K562 (cell line): ENCODE data around the gene RSBN1L.

Experiments used
- CTCF ChIP-seq, 3 experiments: IDR thresholded peaks in 2 of 3; conservative IDR thresholded peaks in 1 of 3; 2 replicates each; pipeline ENCODE4 v1.5.1; 2011 to 2012; ENCODE audit warnings: low read length in 3 of 3, mild to moderate bottlenecking in 3 of 3, control low read depth in 2 of 3, improper control_type of control experiment in 1 of 3, inconsistent platforms in 1 of 3, low read depth in 1 of 3, mixed read lengths in 1 of 3, moderate library complexity in 1 of 3; ENCODE audit not compliant: insufficient read depth in 2 of 3
- E2F6 ChIP-seq, 2 experiments: IDR thresholded peaks; 2 replicates each; pipeline ENCODE4 v1.6.1; 2011; ENCODE audit warnings: borderline replicate concordance in 1 of 2, control low read depth in 1 of 2, low read depth in 1 of 2, low read length in 1 of 2, mild to moderate bottlenecking in 1 of 2, mixed read lengths in 1 of 2, moderate library complexity in 1 of 2; ENCODE audit not compliant: insufficient read depth in 1 of 2, insufficient read length in 1 of 2, poor library complexity in 1 of 2, severe bottlenecking in 1 of 2; ENCODE audit errors: extremely low read depth in 1 of 2
- HINFP ChIP-seq: fragments of 450-650 bp; conservative IDR thresholded peaks from 2 replicates; pipeline ENCODE4 v1.6.1; 2016; ENCODE audit warnings: missing genetic modification characterization, low read depth, mild to moderate bottlenecking, control low read depth, missing compliant biosample characterization
- JUN ChIP-seq, 2 experiments: sonication (generic) in 1 of 2; formaldehyde crosslinking in 1 of 2; IDR thresholded peaks; 2 replicates each; pipeline versions ENCODE4 v1.6.1 to v1.8.0; 2012 to 2022; ENCODE audit warnings: borderline replicate concordance in 2 of 2, mild to moderate bottlenecking in 2 of 2, improper control_type of control experiment in 1 of 2, low read depth in 1 of 2, low read length in 1 of 2, missing genetic modification reagents in 1 of 2
- KAT7 ChIP-seq: sonication (generic); formaldehyde crosslinking; IDR thresholded peaks from 2 replicates; pipeline ENCODE4 v1.8.0; 2022; ENCODE audit warnings: missing genetic modification reagents, mild to moderate bottlenecking, borderline replicate concordance
- NR1H2 ChIP-seq: sonication (generic); formaldehyde crosslinking; IDR thresholded peaks from 2 replicates; pipeline ENCODE4 v1.4.0; 2020; ENCODE audit warnings: mild to moderate bottlenecking, missing genetic modification reagents
- POLR2A ChIP-seq: fragments of 450-650 bp; conservative IDR thresholded peaks from 2 replicates; pipeline ENCODE4 v1.6.1; 2016

- TF ChIP-seq JUN (IDR thresholded peaks at IDR 0.05; ENCODE audit: borderline replicate concordance, low read depth, low read length) (no peak), JUN (CRISPR knock-in tag; IDR thresholded peaks at IDR 0.05; ENCODE audit: borderline replicate concordance) (no peak), KAT7 (CRISPR knock-in tag) (no peak), HINFP (tag) (no peak), CTCF (IDR thresholded peaks at IDR 0.05 in 2 of 3, conservative IDR thresholded peaks at IDR 0.05 in 1 of 3; ENCODE audit: insufficient read depth in 2 of 3, low read depth in 1 of 3, low read length in 3 of 3) (no peak), NR1H2 (CRISPR knock-in tag) (no peak), POLR2A (no peak), E2F6 (IDR thresholded peaks at IDR 0.05; ENCODE audit: borderline replicate concordance in 1 of 2, extremely low read depth in 1 of 2, insufficient read depth in 1 of 2, insufficient read length in 1 of 2, low read depth in 1 of 2, low read length in 1 of 2, poor library complexity in 1 of 2, severe bottlenecking in 1 of 2) (no peak)
Measured at GRCh38 chr7:77794000-77794399, 97.7 kb downstream of the RSBN1L start.
